GM12878 (cell line): ENCODE measurements around the gene GFAP.

Source experiments
- CBX5 ChIP-seq: sonication (generic); IDR thresholded peaks from 2 replicates; pipeline ENCODE4 v1.6.1; 2016; ENCODE audit warnings: low read depth, moderate library complexity, mild to moderate bottlenecking, inconsistent platforms
- CREM ChIP-seq: IDR thresholded peaks from 2 replicates; pipeline ENCODE4 v1.6.1; 2014; ENCODE audit warnings: antibody characterized with exemption, low read depth
- CTCF ChIP-seq, 3 experiments: IDR thresholded peaks in 2 of 3; conservative IDR thresholded peaks in 1 of 3; 2 replicates each; pipeline ENCODE4 v1.5.1; 2011; ENCODE audit warnings: low read depth in 3 of 3, low read length in 3 of 3, mild to moderate bottlenecking in 3 of 3, control low read depth in 2 of 3, moderate library complexity in 2 of 3, inconsistent platforms in 1 of 3, mixed read lengths in 1 of 3; ENCODE audit not compliant: control insufficient read depth in 2 of 3, insufficient read depth in 1 of 3; ENCODE audit errors: extremely low read depth in 1 of 3
- MEF2A ChIP-seq: IDR thresholded peaks from 2 replicates; pipeline ENCODE4 v1.6.1; 2011; ENCODE audit warnings: low read depth, mild to moderate bottlenecking, low read length, moderate library complexity; ENCODE audit not compliant: insufficient read depth
- NFIC ChIP-seq: IDR thresholded peaks from 2 replicates; pipeline ENCODE4 v1.6.1; 2012; ENCODE audit warnings: low read depth, mild to moderate bottlenecking, inconsistent platforms, low read length, moderate library complexity
- POLR2AphosphoS5 ChIP-seq: IDR thresholded peaks from 2 replicates; pipeline ENCODE4 v1.6.1; 2011; ENCODE audit warnings: mild to moderate bottlenecking, low read length, inconsistent platforms
- REST ChIP-seq: IDR thresholded peaks from 2 replicates; pipeline ENCODE4 v1.6.1; 2012; ENCODE audit warnings: mild to moderate bottlenecking, low read depth, low read length
- RFX5 ChIP-seq: IDR thresholded peaks from 2 replicates; pipeline ENCODE4 v1.6.1; 2011; ENCODE audit warnings: low read depth, low read length, improper control_type of control experiment
- YY1 ChIP-seq: IDR thresholded peaks from 2 replicates; pipeline ENCODE4 v1.6.1; 2011; ENCODE audit warnings: low read depth, mild to moderate bottlenecking, low read length

- TF ChIP-seq MEF2A = no peak
- no peak for TF ChIP-seq CBX5
- no peak for TF ChIP-seq CTCF (IDR thresholded peaks at IDR 0.05 in 2 of 3, conservative IDR thresholded peaks at IDR 0.05 in 1 of 3; ENCODE audit: control insufficient read depth in 2 of 3, extremely low read depth in 1 of 3, insufficient read depth in 1 of 3, low read depth in 3 of 3, low read length in 3 of 3)
- TF ChIP-seq CREM = no peak
- TF ChIP-seq REST = no peak
- TF ChIP-seq RFX5 = no peak
- TF ChIP-seq POLR2AphosphoS5 = no peak
- TF ChIP-seq YY1 = no peak
- TF ChIP-seq NFIC = no peak
These were observed 27.0 kb downstream of the GFAP start for GRCh38 chr17:44887971-44888954.
